ENCODE measurements around the gene TRMT61A.

GRCh38 chr14:103548463-103549351, 19.7 kb downstream of the TRMT61A start:
- TF ChIP-seq, protein P1, sequence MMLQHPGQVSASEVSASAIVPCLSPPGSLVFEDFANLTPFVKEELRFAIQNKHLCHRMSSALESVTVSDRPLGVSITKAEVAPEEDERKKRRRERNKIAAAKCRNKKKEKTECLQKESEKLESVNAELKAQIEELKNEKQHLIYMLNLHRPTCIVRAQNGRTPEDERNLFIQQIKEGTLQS (CRISPR knock-in tag; conservative IDR thresholded peaks at IDR 0.05) = no peak
- TF ChIP-seq, protein P2, sequence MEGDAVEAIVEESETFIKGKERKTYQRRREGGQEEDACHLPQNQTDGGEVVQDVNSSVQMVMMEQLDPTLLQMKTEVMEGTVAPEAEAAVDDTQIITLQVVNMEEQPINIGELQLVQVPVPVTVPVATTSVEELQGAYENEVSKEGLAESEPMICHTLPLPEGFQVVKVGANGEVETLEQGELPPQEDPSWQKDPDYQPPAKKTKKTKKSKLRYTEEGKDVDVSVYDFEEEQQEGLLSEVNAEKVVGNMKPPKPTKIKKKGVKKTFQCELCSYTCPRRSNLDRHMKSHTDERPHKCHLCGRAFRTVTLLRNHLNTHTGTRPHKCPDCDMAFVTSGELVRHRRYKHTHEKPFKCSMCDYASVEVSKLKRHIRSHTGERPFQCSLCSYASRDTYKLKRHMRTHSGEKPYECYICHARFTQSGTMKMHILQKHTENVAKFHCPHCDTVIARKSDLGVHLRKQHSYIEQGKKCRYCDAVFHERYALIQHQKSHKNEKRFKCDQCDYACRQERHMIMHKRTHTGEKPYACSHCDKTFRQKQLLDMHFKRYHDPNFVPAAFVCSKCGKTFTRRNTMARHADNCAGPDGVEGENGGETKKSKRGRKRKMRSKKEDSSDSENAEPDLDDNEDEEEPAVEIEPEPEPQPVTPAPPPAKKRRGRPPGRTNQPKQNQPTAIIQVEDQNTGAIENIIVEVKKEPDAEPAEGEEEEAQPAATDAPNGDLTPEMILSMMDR (IDR thresholded peaks at IDR 0.05) = no peak
- TF ChIP-seq FOXK1 (CRISPR knock-in tag; IDR thresholded peaks at IDR 0.05) = no peak
- no peak for TF ChIP-seq SMAD3 (CRISPR knock-in tag; IDR thresholded peaks at IDR 0.05; ENCODE audit: borderline replicate concordance)
